T-helper 1 cell (primary cell): Measurements from ENCODE around the gene ITK.
A peak's percentile ranks its signal among the peaks of the same experiment; 100 is the strongest.

ENCODE experiments used
- DNase-seq, 5 donors: peaks; one replicate each; pipeline ENCODE4 v3.0.0-alpha.2; 2012 to 2020

Gene ITK

DNA sequence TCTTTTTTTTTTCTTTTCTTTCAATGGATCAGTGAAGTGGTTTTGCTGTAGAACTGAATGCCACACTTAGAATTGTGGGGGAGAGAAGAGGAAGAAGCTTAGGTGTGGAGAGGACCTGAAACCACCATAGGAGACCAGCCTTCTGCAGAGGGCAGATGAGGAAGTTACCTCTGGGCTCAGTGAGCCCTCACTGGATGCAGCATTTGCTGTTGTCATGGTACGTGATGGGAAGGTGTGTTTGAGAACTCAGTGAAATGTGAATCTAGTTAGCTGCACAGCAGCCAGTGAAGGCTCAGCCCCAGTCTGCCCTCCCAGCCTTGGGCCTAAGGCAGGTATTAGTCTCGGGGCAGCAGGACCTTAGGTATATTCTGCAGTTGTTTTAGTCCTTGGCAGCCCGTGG is 102.8 kb downstream of the ITK start:
- DNase-seq: peak in 1 of 5 donors; percentile 35

DNA sequence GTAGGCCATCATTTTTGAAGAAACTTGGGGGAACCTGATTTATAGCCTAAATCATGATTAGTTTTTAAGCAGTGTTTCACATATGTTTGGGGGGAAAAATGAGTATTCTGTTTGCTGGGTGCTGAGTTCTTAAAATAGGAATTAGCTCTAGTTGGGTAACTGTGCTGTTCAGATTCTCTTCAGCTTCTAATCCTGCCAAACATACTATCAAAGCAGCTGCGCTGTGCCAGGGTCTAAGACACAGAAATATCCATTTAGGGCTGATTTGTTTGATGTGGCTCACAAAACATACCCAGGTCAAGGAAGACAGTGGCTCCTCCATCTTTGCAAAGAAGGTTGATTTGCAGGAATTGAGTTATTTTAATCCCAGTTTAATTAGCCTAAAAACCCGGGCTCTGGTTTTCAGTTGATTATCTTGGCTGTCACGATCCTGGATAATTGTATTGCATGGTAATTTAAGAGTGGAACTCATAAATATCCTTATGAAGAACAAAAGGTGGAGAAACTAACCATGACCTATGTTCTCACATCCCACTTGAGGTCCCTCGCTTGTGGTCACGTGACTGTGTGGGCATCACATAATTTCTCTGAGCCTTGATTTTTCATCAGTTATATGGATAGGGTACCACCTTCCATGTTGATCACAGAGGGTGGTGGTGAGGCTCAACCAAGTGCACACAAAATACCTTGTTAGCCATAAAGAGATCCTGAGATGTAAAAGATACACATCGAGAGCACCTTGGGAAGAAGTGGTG is 104.0 kb downstream of the ITK start:
- no peak for DNase-seq

DNA sequence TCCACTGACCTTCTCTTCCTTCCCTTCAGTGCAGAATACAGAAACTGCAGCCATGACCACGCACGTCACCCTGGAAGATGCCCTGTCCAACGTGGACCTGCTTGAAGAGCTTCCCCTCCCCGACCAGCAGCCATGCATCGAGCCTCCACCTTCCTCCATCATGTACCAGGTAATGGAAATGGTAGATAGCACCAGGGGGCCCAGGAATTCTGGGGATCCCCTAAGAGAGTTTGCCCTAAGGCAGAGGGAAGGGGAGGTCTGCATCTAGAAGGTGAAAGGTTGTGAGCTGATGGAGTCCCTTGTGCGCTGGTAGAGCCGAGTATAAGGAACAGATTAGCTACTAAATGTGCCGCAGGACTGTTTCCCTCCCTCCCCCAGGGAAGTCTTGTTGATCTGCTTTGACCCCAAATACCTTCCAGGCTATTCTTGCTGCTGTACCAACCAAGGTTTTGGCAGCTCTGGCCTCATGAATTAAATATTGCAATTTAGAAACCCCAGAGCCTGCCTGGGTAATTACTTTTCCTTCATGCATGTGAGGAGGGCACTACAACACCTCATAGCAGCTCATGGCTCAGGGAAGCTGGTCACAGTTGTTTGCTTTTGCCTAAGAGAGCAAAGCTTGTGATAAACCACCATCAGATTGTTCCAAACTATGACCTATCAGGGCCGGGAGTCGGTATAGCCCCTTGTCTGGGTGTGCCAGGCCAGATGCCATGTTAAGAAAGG is 104.8 kb downstream of the ITK start:
- no peak for DNase-seq

DNA sequence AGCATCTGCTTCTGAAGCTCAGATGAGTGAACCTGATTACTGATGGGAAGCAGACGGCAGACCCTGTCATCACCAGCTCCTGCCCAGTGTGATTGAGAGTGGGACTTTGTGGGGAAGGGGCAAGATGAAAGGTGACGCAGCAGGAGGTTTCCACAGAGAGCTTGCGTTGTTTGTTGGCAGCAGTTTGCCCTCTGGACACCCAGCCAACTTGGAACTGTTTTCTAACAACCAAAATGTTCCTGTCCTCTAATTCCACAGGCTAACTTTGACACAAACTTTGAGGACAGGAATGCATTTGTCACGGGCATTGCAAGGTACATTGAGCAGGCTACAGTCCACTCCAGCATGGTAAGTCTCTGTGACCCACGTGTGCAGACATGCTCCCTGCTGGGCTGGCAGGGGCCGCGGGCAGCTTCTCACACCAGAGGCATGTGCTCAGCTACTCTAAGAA is 106.1 kb downstream of the ITK start:
- DNase-seq: no peak

DNA sequence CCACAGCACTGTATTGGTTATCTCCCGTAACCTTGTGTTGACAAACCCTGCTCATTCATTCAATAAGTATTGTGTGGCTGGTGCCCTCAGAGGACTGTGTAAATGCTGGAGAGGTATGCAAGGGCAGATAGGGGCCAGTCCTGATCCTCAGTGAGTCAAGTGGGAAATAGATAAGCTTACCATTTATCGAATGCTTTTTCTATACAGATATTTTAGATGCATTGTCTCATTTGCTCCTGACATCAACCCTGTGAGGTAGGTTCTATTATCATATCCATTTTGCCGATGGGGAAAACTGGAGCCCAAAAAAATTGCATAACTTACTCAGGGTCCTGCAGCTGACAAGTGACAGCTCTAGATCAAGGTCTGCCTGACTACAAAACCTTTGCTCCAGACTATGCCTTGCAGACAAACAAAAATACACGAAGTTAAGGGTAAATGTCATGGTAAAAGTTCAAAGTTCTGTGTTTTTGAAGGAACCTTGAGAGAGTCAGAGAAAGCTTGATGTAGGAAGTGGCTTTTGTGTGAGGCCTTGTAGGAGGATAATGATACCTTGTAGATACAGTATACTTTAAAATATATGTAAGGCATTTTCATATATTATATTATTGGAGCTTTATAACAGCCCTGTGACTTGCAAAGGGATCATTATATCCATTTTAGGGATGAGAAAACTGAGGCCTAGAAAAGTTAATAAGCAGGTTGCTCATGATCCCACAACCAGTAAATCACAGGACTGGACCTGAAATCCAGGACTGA is 107.9 kb downstream of the ITK start:
- no peak for DNase-seq

DNA sequence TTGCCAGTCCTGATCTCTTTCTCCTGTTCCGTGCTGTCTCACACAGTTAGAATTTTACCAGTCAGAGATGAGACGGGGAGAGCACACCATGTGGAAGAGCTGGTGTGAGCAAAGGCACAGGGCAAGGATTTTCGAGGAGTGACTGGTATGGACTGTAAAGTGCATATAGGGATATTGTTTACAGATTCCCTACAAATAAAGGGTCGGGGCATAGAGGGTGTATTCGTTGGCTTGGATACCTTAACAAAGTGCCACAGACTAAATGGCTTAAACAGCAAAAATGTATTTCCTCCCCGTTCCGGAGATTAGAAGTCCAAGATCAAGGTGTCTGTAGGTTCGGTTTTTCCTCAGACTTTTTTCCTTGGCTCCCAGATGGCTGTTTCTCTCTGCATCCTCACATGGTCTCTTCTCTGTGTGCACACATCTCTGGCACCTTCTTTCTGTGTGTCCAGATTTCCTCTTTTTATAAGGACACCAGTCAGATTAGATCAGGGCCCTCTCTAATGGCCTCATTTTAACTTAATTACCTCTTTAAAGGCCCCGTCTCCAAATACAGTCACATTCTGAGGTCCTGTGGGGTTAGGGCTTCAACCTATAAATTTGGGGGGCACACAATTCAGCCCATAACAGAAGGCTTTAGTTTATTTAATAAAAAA is 108.7 kb downstream of the ITK start:
- no peak for DNase-seq

DNA sequence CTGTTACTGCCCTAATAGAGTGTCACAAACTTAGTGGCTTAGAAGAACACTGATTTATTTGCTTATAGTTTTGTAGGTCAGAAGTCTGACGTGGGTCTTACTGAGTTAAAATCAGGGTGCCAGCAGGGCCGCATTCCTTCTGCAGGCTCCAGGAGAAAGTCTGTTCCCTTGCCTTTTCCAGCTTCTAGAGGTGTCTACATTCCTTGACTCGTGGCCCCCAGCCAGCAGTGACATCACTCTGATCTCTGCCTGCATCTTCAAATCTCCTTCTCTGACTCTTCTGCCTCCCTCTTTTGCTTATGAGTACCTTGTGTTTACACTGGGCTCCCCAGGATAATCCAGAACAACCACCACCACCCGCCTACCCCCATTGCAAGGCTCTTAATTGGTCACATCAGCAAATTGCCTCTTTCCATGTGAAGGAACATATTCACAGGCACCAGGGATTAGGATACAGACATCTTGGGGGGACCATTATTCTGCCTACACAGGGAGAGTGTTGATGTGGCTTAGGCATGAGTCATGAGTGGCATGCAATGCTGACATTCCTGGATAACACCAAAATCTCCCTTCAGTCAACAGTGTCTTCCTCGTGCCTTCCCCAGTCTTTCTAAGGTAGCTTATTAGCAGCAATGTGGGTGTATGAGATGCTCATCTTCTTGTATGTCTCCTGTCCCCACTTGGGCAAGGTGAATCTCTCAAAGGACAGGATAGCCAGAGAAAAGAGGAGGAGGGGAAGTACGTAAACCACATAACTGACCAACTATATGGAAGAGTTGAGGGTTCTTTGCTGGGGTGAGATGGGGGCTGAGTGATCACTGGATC is 109.7 kb downstream of the ITK start:
- DNase-seq: no peak

DNA sequence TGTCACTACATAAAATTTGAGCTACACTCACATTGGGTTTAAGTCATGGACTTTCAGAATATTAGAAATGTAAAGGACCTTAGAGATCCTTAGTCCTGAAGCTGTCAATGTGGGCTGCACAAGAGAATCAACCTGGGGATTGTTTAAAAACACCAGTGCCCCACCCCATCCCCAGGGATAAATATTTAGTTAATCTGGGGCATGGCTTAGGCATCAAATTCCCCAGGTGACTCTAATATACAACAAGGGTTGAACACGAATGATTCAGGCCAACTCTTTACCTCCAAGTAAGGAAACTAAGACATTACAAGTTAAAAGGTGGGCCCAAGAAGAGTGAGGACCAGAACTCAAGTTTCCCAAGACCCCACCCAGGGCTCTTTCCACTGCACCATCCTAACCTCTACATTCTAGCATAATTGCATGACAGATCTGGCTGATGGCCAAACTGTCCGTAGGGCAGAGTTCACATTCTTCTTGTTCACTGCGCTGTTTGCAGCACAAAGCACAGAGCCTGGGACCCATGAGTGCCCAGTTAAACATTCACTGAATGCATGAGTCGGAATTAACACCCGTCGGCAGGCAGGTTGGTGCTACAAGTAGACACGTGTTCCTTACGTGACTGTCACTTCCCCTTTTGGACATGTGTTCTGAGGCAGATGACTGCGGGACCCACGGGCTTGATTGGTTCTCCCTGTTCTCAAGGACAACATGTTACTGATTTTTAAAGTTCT is 110.5 kb downstream of the ITK start:
- DNase-seq: no peak

DNA sequence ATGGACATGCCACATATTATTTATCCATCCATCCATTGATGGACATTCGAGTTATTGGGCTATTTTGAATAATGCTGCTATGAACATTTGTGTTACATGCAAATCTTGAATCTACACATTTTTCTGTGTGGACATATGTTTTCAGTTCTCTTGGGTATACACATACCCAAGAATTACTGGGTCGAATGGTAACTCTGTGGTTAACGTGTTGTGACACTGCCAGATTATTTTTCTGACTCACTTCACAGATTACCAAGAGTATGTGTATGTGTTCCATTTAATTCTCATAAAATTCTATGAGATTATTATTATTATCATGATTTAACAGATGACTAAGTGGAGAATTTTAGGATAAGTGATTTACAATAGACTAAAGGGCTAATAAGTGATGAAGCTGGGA is 112.0 kb downstream of the ITK start:
- DNase-seq: no peak

DNA sequence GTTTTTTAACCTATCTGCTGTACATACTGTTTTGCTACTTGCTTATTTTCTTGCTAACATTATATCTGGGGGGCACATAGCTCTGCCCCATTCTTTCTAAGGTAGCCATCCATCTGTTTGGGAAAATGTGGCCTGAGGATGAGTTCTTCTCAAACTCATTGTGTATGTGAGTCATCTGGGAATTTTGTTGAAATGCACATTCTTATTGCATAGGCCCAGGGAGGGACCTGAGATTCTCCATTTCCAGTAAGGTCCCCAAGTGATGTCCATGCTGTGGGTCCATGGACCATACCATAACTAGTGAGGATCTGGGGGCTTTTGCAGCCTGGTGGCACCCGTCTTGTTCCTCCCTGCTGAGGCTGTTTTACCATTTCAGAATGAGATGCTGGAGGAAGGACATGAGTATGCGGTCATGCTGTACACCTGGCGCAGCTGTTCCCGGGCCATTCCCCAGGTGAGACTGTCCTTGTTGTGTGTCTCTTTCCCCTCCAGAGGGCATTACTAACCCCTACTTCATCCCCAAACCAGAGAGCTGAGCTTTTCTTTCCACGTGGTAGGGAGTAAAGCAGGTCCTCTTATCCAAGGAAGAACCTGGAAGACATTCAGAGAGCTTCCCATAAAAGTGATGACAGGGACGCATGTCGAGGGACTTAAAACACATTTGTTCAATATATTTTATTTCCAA is 113.9 kb downstream of the ITK start:
- DNase-seq: no peak

DNA sequence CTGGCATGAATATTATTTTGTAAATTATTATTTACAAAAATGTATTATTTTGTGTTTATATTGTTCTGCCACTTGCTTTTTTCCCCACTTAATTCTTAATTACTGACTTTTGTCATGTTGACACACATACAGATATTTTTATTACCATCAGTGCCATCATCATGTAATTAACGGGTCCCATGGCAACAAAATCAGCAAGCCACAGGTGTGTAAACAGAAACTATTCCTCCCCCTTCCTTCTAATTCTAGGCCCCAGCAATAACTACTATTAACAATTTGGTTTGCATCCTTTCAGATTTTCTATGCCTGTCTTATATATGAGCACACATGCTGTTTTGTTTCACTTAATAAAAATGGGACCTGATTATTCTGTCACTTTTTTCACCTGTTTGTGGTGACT is 114.6 kb downstream of the ITK start:
- DNase-seq: no peak

DNA sequence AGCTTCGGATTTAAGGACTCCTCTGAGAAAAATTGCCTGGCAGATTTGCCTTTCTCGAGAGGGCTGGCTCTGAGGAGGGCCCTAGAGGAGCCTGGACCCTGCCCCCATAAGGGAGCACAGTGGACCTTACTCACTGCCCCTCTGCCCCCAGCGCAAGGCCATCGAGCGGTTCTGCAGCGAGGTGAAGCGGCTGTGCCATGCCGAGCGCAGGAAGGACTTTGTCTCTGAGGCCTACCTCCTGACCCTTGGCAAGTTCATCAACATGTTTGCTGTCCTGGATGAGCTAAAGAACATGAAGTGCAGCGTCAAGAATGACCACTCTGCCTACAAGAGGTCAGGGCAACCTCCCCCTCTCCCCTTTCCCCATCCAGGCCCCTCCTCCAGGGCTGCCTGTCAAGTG is 119.9 kb downstream of the ITK start:
- no peak for DNase-seq

DNA sequence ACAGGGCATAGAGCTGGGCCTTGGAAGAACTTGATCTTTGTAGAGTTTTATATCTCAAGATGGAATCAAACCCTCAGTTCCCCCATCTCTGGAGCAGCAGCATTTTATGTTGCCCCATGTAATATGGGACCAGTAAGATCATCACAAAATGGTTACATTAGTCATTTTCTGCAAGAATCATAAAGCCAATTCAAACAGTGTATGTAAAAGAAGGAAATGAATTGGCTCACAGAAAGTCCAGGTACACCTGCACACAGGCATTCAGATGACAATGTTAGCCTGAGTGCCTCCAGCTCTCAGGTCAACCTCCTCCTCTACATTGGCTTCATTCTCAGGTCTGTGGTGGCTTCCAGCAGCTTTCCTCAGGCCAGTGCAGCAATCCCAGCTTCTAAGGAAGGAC is 120.4 kb downstream of the ITK start:
- no peak for DNase-seq

DNA sequence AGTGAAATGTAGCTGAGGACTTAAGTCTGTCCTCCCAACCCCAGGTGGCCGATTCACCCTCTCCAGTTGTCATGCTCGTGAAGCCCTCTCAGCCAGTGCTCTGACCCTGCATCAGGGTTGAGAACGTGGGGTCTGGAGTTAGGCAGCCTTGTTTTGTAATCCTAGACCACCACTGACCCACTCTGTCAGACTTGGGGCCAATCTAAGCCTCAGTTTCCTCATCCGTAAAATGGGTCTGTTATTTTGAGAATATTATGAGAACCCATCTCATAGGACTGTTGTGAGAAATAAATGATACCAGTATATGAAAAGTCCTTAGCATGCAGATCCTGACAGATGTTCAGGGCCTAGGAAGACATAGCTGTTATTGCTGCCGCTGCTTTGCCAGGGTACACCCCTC is 122.4 kb downstream of the ITK start:
- no peak for DNase-seq

DNA sequence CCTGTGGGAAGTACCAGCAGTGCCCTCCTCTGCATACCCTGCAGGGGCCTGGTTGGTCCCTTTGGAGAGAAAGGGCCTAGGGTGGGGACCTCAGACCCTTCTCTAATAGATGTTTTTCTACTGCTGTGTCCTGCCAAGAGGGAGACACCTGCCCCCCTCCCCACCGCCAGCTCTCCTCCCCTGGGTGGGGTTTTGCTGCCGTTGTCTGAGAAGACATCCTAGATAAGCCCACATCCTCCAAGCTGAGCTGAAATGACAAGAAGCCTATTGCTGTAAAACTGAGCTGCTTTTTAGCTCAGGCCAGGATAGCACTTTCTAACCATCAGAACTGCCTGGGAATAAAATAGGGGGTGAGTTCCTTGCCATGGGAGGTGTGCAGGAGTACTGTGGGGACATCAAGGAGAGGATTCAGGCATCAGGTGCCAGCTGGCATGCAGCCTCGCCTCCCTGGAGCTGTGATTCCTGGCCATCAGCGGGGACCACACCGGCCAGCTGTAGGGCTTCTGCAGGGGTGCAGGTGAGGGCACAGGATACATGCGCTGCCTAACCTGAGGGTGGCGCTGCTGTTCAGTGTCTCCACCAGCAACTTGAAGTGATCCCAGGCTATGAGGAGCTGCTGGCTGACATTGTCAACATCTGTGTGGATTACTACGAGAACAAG is 123.2 kb downstream of the ITK start:
- peak in 4 of 5 donors; percentile 36 to 56 (median 44) for DNase-seq
